ENCODE results near the gene CFTR. TPM values are rescaled to one million over a fixed set of nuclear protein-coding genes. Genes with fewer than 3 reads are reported as not detected.

CFTR gene
- total and polyA plus RNA-seq, 2 of the 8 experiments (the other 6 are each of a cell fraction or from before 2014, with no cell fraction given): 1.2 to 1.6 TPM

DNA sequence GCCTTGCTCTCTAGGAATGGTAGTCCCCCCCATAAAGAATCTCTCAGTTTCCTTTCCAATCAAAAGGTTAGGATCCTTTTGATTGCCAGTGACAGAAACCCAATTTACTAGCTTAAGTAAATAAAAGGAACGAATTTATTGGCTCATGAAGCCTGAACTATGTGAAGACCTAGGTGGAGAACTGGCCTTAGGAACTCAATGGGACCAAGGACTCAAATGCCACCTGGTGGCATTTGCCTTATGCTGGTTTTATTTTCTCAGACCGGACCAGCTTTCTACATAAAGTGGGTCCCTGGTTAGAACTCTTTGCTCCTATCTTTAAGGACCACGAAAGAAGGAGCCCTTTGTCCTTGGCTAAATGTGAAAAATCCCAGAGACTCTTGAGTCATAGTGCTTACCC is 25.4 kb downstream of the CFTR start:
- Histone ChIP-seq H2BK120ac (replicated peaks; ENCODE audit: low read depth, low read length) (no peak overlapping the region), H2BK15ac (ENCODE audit: low read length) (no peak overlapping the region), H2BK5ac (ENCODE audit: low read depth, low read length) (no peak overlapping the region), H3K36me3 (ENCODE audit: control insufficient read depth in 2 of 4, insufficient read depth in 4 of 4, low read length in 3 of 4) (no peaks in the 10 kb centered on the region; a peak in 1 of 8 replicates), H2BK12ac (ENCODE audit: low read depth, low read length) (no peak overlapping the region), H3K14ac (ENCODE audit: insufficient read length) (no peak overlapping the region), H3K4me3 (ENCODE audit: extremely low read depth in 1 of 4, insufficient read depth in 2 of 4, low read depth in 3 of 4, low read length in 4 of 4) (no peak overlapping the region), H3K27ac (ENCODE audit: low read depth, low read length) (no peak overlapping the region), H3K4me2 (ENCODE audit: insufficient read depth in 1 of 2, low read depth in 2 of 2, low read length in 2 of 2) (no peak overlapping the region), H3K4me1 (replicated peaks in 1 of 4; ENCODE audit: control insufficient read depth in 3 of 4, insufficient read depth in 4 of 4, low read length in 3 of 4) (no peaks in the 10 kb centered on the region), H4K5ac (ENCODE audit: insufficient read length, low read depth, low read length) (no peak overlapping the region), H3K79me2 (ENCODE audit: control insufficient read depth in 1 of 2, insufficient read depth in 2 of 2, low read length in 2 of 2) (no peaks in the 10 kb centered on the region), H3K18ac (ENCODE audit: extremely low read depth, low read length) (no peak overlapping the region), H3K23ac (ENCODE audit: insufficient read length) (no peak overlapping the region), H3K79me1 (ENCODE audit: low read depth, low read length) (no peaks in the 10 kb centered on the region), H3K56ac (replicated peaks; ENCODE audit: insufficient read length, low read depth, low read length) (no peak overlapping the region), H4K20me1 (replicated peaks in 1 of 2; ENCODE audit: control insufficient read depth in 1 of 2, insufficient read depth in 2 of 2, low read length in 2 of 2) (no peaks in the 10 kb centered on the region), H4K91ac (replicated peaks; ENCODE audit: insufficient read length, low read length) (no peak overlapping the region), H3K23me2 (ENCODE audit: low read depth, low read length) (no peaks in the 10 kb centered on the region), H3K27me3 (replicated peaks in 1 of 4; ENCODE audit: control insufficient read depth in 3 of 4, extremely low read depth in 1 of 4, insufficient read depth in 3 of 4, low read length in 3 of 4) (no peaks in the 10 kb centered on the region), H3K9ac (replicated peaks in 1 of 4; ENCODE audit: extremely low read depth in 1 of 4, low read depth in 3 of 4, low read length in 3 of 4) (no peak overlapping the region), H2AK5ac (ENCODE audit: low read depth, low read length) (no peak overlapping the region), H3K9me3 (ENCODE audit: insufficient read depth in 2 of 2, low read depth in 1 of 2, low read length in 1 of 2) (no peaks in the 10 kb centered on the region), H4K8ac (ENCODE audit: extremely low read depth, insufficient read depth, low read length) (no peak overlapping the region), H3K4ac (replicated peaks; ENCODE audit: insufficient read length, low read depth, low read length) (no peak overlapping the region), H2AFZ (ENCODE audit: low read length) (no peak overlapping the region), H2BK20ac (ENCODE audit: low read length) (no peak overlapping the region)
- peak in 1 of 2 experiments; percentile 24; a peak in 1 of 4 replicates for TF ChIP-seq RAD21 (IDR thresholded peaks at IDR 0.05 in 1 of 2, conservative IDR thresholded peaks at IDR 0.05 in 1 of 2; ENCODE audit: low read depth in 2 of 2, low read length in 2 of 2)
- TF ChIP-seq SUZ12 (IDR thresholded peaks at IDR 0.05; ENCODE audit: low read length): no peak
- no peak for TF ChIP-seq GTF2F1 (IDR thresholded peaks at IDR 0.05; ENCODE audit: borderline replicate concordance, low read depth, low read length)
- ChIA-PET CTCF (ENCODE audit: partially characterized antibody) (interaction anchor here (0.8 to 1.4 kb wide), 3 partner anchors 24 to 211 kb away, joined by 3 to 5 read pairs (median 4); no protein-coding TSS in a partner anchor), POLR2A (ENCODE audit: partially characterized antibody) (no interaction called here)
- WGBS, 2 experiments (ENCODE audit: extremely low coverage in 1 of 2, insufficient coverage in 1 of 2, insufficient read length in 1 of 2, insufficient replicate concordance in 2 of 2, low coverage in 1 of 2, low lambda C conversion rate in 2 of 2, missing lambda C conversion rate in 1 of 2): 91% methylated on average over 3 of the region's 3 CpGs; no CpG with 5 or more reads in 1 of the 2 experiments
- FAIRE-seq (no peak), DNase-seq (ENCODE audit: low read depth in 1 of 2, low spot score in 2 of 2) (peak in 1 of 2 experiments; percentile 1)
